GM12891 (cell line): Measurements from ENCODE around the gene NECTIN4.

ENCODE experiments used
- DNase-seq: peaks from one replicate; pipeline ENCODE4 v3.0.0; 2011; ENCODE audit warnings: low spot score; ENCODE audit not compliant: insufficient read length
- FAIRE-seq: peaks from 2 replicates; lab custom pipeline; 2011; peaks lifted over from hg19 to GRCh38; lab: Jason Lieb, UNC
- PAX5 ChIP-seq: IDR thresholded peaks from 2 replicates; pipeline ENCODE4 v1.6.1; 2011; ENCODE audit warnings: low read length, moderate library complexity, mild to moderate bottlenecking; ENCODE audit not compliant: insufficient read depth, severe bottlenecking
- POLR2A ChIP-seq: IDR thresholded peaks from 2 replicates; pipeline ENCODE4 v1.6.1; 2011; ENCODE audit warnings: low read depth, low read length, control low read depth
- POLR2AphosphoS5 ChIP-seq: IDR thresholded peaks from 2 replicates; pipeline ENCODE4 v1.6.1; 2011; ENCODE audit warnings: low read depth, low read length, control low read depth
- POU2F2 ChIP-seq: IDR thresholded peaks from 2 replicates; pipeline ENCODE4 v1.6.1; 2011; ENCODE audit warnings: low read depth, mild to moderate bottlenecking, control low read depth, low read length, moderate library complexity
- SPI1 ChIP-seq: IDR thresholded peaks from 2 replicates; pipeline ENCODE4 v1.6.1; 2011; ENCODE audit warnings: low read depth, low read length, control low read depth
- TAF1 ChIP-seq: IDR thresholded peaks from 2 replicates; pipeline ENCODE4 v1.6.1; 2011; ENCODE audit warnings: low read depth, low read length, control low read depth

NECTIN4 gene

GRCh38 chr1:161084597-161084988, 4.8 kb downstream of the NECTIN4 start:
- DNase-seq (no peak), FAIRE-seq (no peak)
- TF ChIP-seq POLR2AphosphoS5, result no peak
- TF ChIP-seq POLR2A, result no peak
- no peak for TF ChIP-seq TAF1

- TF ChIP-seq SPI1 (no peak), POLR2A (no peak), POLR2AphosphoS5 (no peak), POU2F2 (no peak), TAF1 (no peak), PAX5 (no peak)
- FAIRE-seq (no peak), DNase-seq (no peak)
Measured at GRCh38 chr1:161083748-161084596, 5.4 kb downstream of the NECTIN4 start.

- TF ChIP-seq POLR2A (no peak), POU2F2 (no peak), PAX5 (no peak), TAF1 (no peak), POLR2AphosphoS5 (no peak), SPI1 (no peak)
- DNase-seq (no peak), FAIRE-seq (peak; percentile 40)
Measured at GRCh38 chr1:161082996-161083747, 6.2 kb downstream of the NECTIN4 start.

GRCh38 chr1:161082483-161082882, 6.9 kb downstream of the NECTIN4 start:
- FAIRE-seq, result no peak
- TF ChIP-seq POLR2A, result no peak
- TF ChIP-seq TAF1, result no peak
- no peak for TF ChIP-seq POU2F2
- TF ChIP-seq PAX5, result no peak
- TF ChIP-seq SPI1, result no peak
- no peak for TF ChIP-seq POLR2AphosphoS5
- no peak for DNase-seq

GRCh38 chr1:161081519-161081918, 7.8 kb downstream of the NECTIN4 start:
- no peak for TF ChIP-seq PAX5
- TF ChIP-seq TAF1, result no peak
- no peak for TF ChIP-seq SPI1
- no peak for TF ChIP-seq POU2F2
- TF ChIP-seq POLR2AphosphoS5, result no peak
- no peak for TF ChIP-seq POLR2A
- FAIRE-seq (no peak), DNase-seq (no peak)

- DNase-seq, result no peak
- no peak for FAIRE-seq
- TF ChIP-seq PAX5, result no peak
- no peak for TF ChIP-seq POLR2A
- TF ChIP-seq POLR2AphosphoS5, result no peak
- TF ChIP-seq TAF1, result no peak
- TF ChIP-seq POU2F2, result no peak
- TF ChIP-seq SPI1, result no peak
Measured at GRCh38 chr1:161080441-161081405, 8.6 kb downstream of the NECTIN4 start.

- no peak for FAIRE-seq
- no peak for DNase-seq
- no peak for TF ChIP-seq SPI1
- no peak for TF ChIP-seq PAX5
- TF ChIP-seq POLR2A, result no peak
- TF ChIP-seq POLR2AphosphoS5, result no peak
- no peak for TF ChIP-seq TAF1
- TF ChIP-seq POU2F2, result no peak
Measured at GRCh38 chr1:161079436-161080110, 9.8 kb downstream of the NECTIN4 start.

GRCh38 chr1:161077426-161077825, 11.9 kb downstream of the NECTIN4 start:
- DNase-seq (no peak), FAIRE-seq (no peak)
- TF ChIP-seq PAX5 (no peak), POLR2A (no peak), SPI1 (no peak), TAF1 (no peak), POLR2AphosphoS5 (no peak), POU2F2 (no peak)

GRCh38 chr1:161076410-161076809, 12.9 kb downstream of the NECTIN4 start:
- DNase-seq (no peak), FAIRE-seq (no peak)
- TF ChIP-seq TAF1 (no peak), POLR2A (no peak), PAX5 (no peak), SPI1 (no peak), POU2F2 (no peak), POLR2AphosphoS5 (no peak)
